LNCaP clone FGC (cell line): ENCODE results near the gene FXYD6.

Source experiments
- DNase-seq: peaks from one replicate; pipeline ENCODE4 v3.0.0-alpha.2; 2011; ENCODE audit warnings: low read depth
- H3K4me3 ChIP-seq: 2 replicates; pipeline ENCODE4 v1.5.1; 2011; ENCODE audit warnings: mild to moderate bottlenecking, low read depth, low read length, control low read depth
- CTCF ChIP-seq: IDR thresholded peaks from 2 replicates; pipeline ENCODE4 v1.5.1; 2012; ENCODE audit warnings: mild to moderate bottlenecking; ENCODE audit not compliant: control insufficient read depth, insufficient read depth; ENCODE audit errors: extremely low read depth

Gene FXYD6

GRCh38 chr11:117808784-117809183, 67.7 kb downstream of the FXYD6 start:
- no peak for TF ChIP-seq CTCF
- no peak overlapping the region for H3K4me3 ChIP-seq
- DNase-seq: no peak

DNA sequence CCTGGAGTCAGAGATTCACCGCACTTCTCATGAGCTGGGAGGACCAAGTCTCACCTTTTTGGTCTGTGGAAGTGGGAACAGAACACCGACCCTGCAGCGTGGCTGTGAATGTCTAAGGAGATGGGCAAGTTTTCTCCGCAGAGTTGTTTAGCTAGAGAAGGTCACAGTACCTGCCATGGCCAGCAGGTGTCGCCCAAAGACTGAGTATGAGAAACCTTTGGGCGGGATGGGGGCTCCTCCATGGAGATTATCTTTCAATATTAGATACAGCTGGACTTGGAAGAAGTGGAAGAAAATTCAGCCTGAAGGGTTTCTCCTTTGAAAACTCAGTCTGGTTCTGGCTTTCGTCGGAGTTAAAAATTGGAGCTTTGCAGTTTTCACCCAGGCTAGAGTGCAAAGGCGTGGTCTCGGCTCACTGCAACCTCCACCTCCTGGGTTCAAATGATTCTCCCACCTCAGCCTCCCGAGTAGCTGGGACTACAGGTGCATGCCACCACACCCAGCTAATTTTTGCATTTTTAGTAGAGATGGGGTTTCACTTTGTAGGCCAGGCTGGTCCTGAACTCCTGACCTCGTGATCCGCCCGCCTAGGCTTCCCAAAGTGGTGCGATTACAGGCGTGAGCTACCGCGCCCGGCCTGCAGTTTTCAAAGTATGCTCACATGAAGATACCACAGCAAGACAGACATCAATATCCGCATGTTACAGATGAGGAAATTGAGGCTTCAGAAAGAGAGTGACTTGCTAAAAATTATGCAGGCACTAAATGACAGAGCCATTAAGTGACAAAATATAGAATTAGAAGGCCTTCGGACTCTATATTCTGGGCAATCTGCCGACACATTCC, 68.8 kb downstream of the FXYD6 start:
- no peak overlapping the region for H3K4me3 ChIP-seq
- TF ChIP-seq CTCF: peak; percentile 84
- DNase-seq: no peak

DNA sequence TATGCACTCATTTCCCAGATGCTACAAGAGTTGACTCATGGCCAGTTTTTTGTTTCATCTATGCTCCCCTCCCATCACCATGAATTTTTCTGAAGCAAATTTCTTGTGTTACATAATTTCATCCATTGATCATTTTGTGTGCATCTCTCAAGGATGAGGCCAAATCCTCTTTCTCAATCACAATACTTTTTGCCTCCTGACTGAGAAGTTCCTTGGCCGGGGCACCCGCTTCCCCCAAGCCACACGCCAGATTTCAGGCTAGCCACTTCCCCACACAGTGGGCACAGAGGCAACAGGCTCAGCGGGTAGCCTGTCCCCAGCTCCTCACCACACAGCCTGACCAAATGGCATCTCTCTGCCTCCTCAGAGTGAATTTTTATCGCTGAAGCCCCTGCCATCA, 69.6 kb downstream of the FXYD6 start:
- no peak overlapping the region for H3K4me3 ChIP-seq
- DNase-seq: no peak
- TF ChIP-seq CTCF: no peak

GRCh38 chr11:117805045-117805444, 71.4 kb downstream of the FXYD6 start:
- TF ChIP-seq CTCF: no peak
- no peak for DNase-seq
- no peak overlapping the region for H3K4me3 ChIP-seq

DNA sequence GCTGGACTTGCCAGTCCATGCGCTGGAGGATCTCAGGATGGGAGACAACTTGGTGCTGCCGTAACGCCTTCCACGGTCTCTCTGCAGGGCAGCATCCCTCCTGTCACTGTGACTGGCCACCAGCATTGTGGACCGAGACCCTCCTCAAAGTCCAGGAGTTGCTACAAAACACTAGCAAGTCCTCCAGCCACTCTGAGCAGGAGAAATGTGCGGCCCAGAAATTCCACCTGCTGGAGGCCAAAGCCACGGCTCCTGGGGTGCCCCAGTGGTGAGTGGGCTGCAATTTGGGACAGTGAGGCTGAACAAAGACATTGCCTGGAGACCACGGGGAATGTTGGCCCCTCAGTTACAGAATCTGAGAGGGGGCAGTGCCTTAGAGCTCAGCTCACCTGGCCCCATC, 72.6 kb downstream of the FXYD6 start:
- no peak for DNase-seq
- H3K4me3 ChIP-seq: no peak overlapping the region
- no peak for TF ChIP-seq CTCF

DNA sequence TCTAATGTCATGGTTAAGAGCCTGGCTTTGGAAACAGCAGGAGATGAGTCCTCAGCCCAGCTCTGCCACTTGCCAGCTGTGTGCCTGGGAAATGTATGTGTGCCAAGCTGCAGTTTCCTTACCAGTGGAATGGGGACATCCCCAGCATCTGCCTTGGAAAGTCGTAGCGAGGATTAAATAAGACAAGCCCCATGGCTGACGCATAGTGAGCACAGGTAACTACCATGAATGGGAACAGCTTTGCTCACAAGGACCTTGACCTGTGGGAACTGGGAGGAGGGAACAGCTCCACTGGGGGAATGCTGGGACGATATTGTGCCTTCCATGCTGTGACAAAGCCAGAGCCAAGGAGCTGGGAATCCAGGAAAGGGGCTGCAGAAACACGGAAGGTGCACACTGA, 76.8 kb downstream of the FXYD6 start:
- H3K4me3 ChIP-seq: no peak overlapping the region
- no peak for DNase-seq
- TF ChIP-seq CTCF: no peak

- H3K4me3 ChIP-seq: no peak within 1 kb of the TSS
- TF ChIP-seq CTCF: no peak
- DNase-seq: no peak
These were observed 79.5 kb downstream of the FXYD6 start, which contains the start of gene DSCAML1 for GRCh38 chr11:117796872-117797529. Gene DSCAML1, minus strand, starts transcription at chr11:117797216. Its CDS starts 137 bp downstream, at chr11:117797079.
